Heart left ventricle (tissue), 13 donors: Measurements from ENCODE around the gene GATA2.

ENCODE experiments used
- CTCF ChIP-seq, 12 donors: fragments of 200-600 bp; sonication (generic) in 4 of 12; IDR thresholded peaks; one replicate each; pipeline versions ENCODE4 v1.5.0 to v1.8.0; 2018 to 2022; ENCODE audit warnings: antibody characterized with exemption in 12 of 12, mild to moderate bottlenecking in 5 of 12
- POLR2A ChIP-seq, 2 donors: fragments of 450-650 bp; IDR thresholded peaks; one replicate each; pipeline ENCODE4 v1.6.1; 2017; ENCODE audit warnings: antibody characterized with exemption in 2 of 2, mild to moderate bottlenecking in 2 of 2, moderate library complexity in 2 of 2
- donor health status: ischemic (EF 13 %, LVEDD 7.1; RV severe dilation, severe dysfunction).
- donor health status: DM: no; HTN: yes; CAD: no.
- donor health status: DM: no; HTN: no; CAD: no.
- donor health status: ischemic (EF 25% LVEDD 6.9; RV normal size, moderate dysfunction).
- donor health status: ischemic (EF 25% LVEDD 5.7; RV mildly dilated, moderate dysfunction).
- donor health status: ischemic (EF 35%, LVEDD 5.7; RV mildly dilated, moderate dysfunction).
- donor health status: nonischemic (EF 11% LVEDD 7.7; RV severe dilation, severe dysfunction).
- donor health status: DM: yes; HTN: yes; CAD: no.
- donor health status: PGD.
- donor health status: ischemic (EF 29% LVEDD 5.4; RV normal size, mild dysfunction).
- donor health status: nonischemic (EF 23%, LVEDD 6.1; RV moderate dilation, normal function).

DNA sequence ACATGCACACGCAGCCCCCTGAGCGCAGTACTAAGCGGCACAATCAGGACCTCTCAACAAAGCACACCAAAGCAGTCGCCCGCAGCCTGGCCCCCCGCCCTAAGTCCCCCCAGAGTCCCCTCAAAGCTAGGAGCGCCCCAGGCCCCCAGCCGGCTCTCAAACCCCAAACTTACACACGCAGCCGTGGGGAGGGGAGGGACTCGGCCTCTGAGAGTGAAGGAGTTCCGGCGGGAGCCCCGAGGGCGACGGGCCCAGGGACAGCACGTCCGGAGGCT is 5.5 kb downstream of the GATA2 start:
- TF ChIP-seq CTCF (IDR thresholded peaks at IDR 0.05) (no peak), POLR2A (IDR thresholded peaks at IDR 0.05) (no peak)
